HPDE6-E6E7 (cell line): Measurements from ENCODE around the gene FAM237B.
A peak's percentile ranks its signal among the peaks of the same experiment; 100 is the strongest.
"Not testable (repeated sequence)": the region's sequence is repeated elsewhere in the genome, so short reads cannot be mapped to it uniquely, and the experiment has no call there.

Source experiments
- DNase-seq: peaks from one replicate; pipeline ENCODE4 v3.0.0; 2011; ENCODE audit warnings: missing footprints; ENCODE audit errors: extremely low spot score

Gene FAM237B

DNA sequence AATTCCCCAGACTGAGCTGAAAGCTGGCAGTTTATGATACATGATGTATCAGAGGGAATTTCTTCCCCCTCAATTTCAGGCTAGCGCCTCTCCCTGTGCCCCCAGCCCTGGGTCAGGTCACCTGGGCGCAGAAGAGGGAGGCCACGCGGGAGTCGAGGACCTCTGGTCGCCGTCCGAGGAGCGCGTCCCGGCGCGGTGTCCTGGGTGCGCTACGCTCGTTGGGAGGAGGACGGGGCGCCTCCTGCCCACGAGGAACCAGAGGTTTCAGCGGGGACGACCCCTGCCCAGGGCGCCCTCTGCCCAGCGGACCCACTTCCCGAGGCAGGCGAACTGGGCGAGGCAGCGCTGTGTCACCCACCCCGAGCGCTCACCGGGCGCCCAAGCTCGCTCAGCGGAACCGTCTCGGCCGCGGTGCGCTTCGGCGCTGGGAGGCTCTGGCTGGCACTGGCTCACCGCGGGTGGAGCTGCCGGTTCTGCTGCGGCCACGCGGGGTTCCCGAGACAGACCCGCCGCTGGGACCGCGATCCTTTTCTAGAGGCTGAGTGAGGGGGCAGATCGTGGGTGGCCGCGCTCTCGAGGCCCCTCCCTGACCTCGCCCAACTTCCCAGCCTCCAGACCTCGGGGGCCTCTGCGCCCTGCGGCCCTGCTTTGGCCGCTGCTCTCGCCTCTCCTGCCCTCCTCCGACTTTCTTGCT lies at the start of gene FAM237B:
Gene FAM237B (minus strand): TSS at position 504 of the 694 bp plus-strand sequence. CDS start 1,556 bp downstream, outside the sequence.
- DNase-seq: peak; percentile 25

DNA sequence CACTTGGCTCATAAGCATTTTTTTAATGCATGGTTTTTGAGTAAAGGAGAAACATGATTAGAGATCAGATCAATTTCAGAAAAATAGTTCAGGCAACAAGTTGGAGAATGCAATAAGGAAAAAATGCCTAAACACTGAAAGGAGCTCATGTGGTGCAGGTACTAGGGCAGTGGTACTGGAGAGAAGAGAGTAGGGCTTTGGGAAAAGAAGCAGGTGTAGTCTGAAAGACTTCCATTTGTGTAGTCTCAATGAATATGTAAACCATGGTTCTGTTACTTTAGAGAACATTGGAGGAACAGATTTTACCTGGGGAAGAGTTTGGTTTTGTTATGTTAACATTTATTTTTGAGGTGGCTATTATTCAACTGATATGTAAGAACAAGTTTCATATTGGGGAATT lies 30.9 kb upstream of the FAM237B start:
- DNase-seq: no peak

DNA sequence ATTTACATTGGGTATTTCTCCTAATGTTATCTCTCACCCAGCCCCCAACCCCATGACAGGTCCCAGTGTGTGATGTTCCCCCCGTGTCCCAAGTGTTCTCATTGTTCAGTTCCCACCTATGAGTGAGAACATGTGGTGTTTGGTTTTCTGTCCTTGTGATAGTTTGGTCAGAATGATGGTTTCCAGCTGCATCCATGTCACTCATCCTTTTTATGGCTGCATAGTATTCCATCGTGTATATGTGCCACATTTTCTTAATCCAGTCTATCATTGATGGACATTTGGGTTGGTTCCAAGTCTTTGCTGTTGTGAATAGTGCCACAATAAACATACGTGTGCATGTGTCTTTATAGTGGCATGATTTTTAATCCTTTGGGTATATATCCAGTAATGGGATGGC lies 28.9 kb upstream of the FAM237B start:
- DNase-seq: not testable (repeated sequence)

DNA sequence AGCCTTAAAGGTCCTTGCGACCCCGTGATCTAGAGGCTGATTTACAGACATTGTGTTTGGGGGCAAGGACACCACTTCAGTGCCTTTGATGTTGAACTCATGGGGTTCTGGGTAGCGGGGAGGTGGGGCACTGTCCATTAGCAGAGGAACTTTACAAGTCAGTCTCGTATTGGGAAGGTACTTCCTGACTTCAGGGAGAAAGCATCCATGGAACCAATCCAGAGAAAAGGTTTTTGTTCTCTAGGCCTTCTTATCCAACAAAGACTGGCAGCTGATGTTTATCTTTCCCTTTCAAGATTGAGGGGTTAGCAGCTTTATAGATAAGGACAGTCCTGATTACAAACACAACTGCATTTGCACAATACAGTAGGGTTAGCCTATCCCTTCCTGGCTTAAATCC lies 28.2 kb upstream of the FAM237B start:
- DNase-seq: no peak

DNA sequence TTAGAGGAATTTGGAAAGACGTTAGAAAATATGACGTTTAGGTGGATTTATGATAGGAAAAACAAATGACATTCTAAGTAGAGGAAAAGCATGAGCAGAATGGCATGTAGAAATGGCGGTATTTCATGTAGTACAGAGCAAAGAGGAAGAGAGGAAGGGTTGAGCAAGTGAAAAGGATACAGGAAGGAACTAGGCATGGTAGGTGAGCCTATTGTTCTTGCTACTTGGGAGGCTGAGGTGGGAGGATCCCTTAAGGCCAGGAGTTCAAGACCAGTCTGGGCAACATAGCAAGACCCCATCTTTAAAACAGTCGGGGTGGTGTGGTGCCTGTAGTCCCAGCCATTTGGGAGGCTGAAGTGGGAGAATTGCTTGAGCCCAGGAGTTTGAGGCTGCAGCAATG lies 26.7 kb upstream of the FAM237B start:
- no peak for DNase-seq

DNA sequence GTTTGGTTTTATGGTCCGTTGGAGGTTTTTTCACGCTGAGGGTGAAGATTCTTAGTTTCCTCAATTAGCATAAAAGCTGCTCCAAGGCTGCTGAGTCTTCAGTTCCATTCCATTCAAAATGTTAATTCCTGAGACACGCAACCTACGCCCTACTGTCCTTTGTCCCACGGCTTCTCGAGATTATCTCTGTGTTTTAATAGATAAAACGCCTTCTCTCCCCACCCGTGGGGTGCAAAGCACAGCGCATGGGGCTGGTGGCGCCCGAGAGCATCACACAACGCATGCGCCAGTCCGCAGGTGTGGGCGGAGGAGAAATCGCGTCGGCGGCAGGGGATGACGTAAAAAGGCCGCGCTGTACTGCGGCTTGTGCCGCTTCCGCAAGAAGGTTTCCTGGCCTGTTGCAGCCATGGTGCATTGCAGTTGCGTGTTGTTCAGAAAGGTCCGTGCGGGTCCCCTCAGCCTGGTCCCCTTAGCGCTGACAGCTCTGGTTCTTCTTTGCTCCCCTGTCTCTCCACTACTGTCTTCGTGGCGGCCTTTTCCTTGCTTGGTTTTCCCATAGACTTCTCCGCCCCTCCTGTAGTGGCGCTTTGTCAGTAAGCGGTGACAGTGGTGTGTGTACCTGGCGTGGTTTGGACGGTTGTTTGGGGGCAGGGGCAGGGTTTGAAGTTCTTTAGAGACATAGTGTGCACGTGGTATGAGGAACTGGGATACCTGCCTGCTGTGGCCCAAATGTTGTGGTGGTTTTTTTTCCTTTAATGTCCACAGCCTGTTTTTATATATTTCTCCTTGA lies 25.4 kb upstream of the FAM237B start, which contains the start of gene GTPBP10:
Gene GTPBP10 (plus strand): TSS at position 381 of the 790 bp plus-strand sequence. CDS start 26 bp downstream, at position 407.
- peak; percentile 94 for DNase-seq

DNA sequence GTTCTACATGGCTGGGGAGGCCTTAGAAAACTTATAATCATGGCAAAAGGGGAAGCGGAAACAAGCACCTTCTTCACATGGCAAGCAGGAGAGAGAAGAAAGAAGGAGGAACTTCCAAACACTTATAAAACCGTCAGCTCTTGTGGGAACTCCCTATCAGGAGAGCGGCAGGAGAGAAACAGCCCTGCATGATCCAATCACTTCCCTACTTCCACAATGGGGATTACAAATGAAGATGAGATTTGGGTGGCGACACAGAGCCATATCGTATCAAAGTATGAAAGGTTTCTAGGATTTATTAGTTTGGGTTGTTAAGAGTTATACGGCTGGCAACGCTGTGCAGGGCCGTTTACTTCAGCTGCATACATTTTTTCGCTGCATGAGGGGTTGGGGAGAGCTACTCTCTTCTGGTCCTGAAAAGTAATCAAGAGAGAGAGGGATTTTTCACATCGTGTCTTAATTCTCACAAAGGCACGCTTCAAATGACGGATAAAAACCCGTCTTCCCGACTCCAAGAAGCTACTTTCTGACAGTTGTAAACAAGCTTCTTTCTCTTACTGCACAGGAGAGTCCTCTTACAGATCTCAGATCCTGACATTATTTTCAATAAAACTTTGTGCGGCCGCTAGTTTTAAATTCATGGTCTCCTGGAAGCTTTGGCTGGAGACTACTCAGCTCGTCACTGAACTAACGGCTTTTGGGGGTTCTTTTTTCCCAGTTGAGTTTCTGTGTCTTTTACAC lies 24.7 kb upstream of the FAM237B start:
- DNase-seq: no peak

DNA sequence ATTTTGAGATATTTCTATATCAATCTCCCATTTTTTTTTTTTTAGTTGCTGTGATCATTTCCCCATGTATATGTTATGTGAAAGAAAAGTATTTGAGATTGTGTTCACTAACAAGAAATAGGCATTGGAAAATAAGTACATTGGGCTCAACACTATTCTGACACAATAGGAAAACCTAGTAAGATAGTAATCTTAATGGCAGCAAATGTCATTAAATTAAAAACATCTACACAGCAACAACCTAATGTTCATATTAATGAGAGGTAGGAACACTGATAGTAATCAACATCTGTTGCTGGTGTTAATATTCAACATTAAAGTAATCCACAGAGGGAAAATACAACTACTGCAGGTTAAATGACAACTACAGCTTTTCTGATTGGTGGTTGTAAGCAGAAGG lies 23.9 kb upstream of the FAM237B start:
- DNase-seq: no peak

DNA sequence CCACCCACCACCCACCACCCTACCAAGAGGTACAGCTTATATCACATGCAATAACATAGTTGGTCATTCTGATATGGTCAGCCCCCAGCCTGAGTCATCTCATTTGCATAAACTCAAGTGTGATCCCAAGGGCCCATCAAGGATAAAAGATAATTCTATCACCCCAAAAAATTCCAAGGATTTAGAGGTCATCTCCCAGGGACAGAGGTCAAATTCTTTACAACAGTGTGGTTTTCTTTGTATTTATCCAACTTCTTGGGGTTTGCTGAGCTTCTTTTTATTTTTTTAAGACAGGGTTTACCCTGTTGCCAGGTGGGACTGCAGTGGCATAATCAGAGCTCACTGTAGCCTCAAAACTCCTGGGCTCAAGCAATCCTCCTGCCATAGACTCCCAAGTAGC lies 16.0 kb upstream of the FAM237B start:
- no peak for DNase-seq

DNA sequence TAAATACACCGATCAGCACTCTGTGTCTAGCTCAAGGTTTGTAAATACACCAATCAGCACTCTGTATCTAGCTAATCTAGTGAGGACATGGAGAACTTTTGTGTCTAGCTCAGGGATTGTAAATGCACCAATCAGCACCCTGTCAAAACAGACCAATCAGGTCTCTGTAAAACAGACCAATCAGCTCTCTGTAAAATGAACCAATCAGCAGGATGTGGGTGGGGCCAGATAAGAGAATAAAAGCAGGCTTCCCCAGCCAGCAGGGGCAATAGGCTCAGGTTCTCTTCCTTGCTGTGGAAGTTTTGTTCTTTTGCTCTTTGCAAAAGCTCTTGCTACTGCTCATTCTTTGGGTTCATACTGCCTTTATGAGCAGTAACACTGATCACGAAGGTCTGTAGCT lies 13.8 kb upstream of the FAM237B start:
- DNase-seq: not testable (repeated sequence)

DNA sequence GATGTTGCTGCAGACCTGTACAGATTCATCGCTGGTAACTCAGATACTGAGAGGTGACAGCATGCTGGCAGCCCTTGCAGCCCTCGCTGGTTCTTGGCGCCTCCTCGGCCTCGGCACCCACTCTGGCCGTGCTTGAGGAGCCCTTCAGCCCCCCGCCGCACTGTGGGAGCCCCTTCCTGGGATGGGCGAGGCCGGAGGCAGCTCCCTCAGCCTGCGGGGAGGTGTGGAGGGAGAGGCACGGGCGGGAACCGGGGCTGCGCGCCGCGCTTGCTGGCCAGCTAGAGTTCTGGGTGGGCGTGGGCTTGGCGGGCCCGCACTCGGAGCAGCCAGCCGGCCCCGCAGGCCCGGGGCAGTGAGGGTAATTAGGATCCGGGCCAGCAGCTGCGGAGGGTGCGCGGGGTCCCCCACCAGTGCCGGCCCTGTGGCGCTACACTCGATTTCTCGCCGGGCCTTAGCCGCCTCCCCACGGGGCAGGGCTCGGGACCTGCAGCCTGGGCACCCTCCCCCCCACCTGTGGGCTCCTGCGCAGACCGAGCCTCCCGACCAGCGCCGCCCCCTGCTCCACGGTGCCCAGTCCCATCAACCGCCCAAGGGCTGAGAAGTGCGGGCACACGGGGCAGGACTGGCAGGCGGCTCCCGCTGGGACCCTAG lies 13.2 kb upstream of the FAM237B start:
- no peak for DNase-seq

DNA sequence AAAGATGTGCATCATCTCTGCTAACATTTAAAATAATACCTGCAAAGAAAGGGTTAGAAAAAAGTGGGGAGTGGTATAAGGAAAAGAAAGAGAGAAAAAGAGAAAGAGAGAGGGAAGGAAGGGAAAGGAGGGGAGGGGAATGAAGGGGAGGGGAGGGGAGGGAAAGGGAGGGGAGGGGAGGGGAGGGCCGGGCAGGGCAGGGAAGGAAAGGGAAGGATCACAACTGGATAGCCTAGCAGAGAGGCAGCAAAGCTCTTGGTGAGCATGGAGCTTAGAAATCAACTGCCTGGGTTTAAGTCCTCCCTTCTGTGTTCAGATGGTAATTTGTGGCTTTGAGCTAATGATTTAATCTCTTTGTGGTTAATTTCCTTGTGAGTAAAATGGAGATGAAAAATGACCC lies 5.4 kb upstream of the FAM237B start:
- DNase-seq: no peak

DNA sequence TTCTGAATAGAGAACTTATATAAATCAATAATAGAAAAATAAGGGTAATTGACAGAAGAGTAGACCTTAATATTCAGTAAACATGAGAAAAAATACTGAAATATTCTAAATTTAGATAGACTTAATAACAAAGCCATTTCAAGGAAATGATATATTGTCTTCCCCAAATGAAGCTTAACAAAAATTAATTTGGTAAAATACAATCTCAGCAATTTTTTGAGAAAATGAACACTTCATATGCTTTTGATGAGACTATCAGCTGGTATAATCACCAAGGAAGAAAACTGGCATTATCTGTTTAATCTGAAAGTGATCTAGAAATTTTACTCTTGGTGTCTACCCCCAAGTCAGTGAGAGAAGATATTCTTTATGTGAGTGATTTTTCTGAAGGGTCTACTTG lies 1.7 kb upstream of the FAM237B start:
- no peak for DNase-seq

DNA sequence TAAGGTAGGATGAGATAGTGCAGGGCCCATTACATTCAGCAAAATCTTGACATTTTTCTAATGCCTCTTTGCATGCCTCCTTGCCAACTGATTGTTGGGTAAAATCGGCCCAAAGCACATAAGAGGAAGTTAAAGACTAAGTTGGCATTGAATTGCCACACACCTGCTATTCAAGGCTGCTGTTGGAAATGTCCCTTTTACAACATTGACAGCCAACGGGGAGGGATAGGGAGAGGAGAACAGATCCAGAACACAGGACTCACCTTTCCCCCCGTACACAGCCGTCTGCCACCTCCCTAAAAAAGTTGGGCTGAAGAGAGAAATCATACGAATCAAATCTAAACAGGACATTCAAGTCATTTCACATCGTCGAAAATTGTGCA lies 695 bp downstream of the FAM237B start:
- no peak for DNase-seq

DNA sequence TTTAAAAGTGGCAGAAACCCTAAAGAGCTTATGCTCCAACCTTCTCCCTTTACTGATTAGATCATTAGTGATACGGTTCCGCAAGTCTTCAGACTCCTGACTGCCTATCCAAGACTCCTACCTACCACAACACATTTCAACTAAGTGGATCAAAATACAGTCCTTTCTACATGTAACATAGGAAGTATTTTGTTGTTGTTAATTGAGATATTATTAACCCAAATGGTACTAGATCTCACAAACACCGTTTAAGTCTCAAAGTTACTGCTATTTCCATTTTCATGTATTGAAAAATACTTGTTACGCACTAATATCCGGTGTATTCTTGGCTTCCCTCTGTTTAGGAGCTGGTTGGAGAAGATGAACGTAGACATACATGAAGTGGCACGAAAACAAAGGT lies 1.1 kb downstream of the FAM237B start:
- DNase-seq: no peak

DNA sequence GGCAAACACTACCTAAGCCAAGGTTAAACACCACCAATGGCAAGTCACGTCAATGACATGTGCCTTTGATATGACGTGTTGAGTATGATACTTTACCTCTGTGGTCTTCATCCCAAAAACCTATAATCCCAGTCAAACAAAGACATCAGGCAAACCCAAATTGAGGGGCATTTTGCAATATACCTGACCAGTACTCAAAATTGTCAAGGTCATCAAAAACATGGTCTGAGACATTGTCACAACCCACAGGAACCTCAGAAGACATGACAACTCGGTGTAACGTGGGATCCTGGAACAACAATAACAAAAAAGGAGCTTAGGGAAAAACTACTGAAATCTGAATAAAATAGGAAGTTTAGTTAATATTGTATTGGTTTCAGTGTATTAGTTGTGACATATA lies 7.2 kb downstream of the FAM237B start:
- DNase-seq: no peak

DNA sequence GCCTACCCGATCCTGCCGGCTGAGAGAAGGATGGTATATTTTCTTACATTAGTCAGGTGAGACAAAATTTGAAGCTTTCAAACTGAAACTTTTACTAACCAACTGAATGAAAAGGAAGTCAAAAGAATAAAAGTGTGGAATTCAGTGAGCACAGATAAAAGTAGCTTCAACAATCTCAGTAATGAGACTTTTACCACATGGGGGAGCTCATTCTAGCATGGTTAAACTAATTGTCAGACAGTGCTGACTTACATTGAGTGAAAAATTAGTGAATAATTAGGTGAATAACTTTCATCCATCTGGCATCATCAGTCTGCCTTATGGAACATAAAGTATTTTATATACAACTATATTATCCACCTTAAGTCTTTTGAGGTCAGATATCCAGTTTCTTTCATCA lies 8.4 kb downstream of the FAM237B start:
- DNase-seq: peak; percentile 17

DNA sequence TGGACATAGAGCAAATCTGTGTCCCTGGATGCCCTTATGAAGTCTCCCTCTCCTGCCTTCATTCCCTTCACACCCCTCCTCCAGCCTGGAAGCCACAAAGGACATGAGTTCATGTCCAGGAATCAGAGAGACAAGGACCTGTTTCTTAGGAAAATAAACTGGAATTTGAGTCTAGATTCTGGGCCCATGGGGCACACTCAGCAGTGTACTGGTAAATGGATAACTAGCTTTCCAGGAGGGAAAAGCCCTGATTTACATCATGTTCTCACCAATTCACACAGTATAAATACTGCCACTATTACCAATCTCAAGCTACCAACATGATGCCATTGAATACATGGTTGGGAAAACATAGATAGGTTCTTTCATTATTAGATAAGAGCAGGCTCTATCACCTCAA lies 9.9 kb downstream of the FAM237B start:
- DNase-seq: no peak

DNA sequence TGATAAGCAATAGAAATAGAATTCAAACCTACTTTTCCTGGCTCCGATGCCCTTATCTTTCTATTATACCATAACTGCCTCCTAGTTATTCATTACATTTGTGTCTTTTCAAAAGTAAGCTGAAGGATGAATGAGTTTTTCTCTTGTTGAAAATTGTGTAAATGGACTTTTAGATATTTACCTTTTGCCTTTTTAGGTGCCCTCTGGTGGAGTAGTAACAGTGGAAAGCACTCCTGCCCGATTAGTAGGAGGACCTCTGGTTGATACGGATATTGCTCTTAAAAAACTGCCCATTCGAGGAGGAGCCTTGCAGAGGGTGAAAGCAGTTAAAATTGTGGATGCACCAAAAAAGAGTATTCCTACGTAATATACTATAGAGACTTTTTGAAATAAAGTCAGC lies 11.2 kb downstream of the FAM237B start:
- no peak for DNase-seq

DNA sequence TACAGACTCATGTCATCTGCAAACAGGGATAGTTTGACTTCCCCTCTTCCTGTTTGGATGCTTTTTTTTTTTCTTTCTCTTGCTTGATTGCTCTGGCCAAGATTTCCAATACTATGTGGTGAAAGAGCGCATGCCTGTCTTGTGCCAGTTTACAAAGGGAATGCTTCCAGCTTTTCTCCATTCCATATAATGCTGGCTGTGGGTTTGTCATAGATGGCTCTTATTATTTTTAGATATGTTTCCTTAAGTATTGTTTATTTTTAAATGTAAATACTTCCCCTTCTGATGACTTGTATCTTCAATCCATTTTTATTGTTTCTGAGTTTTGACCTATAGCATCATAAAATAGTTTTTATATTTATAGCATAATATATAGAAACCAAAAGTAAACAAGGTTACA lies 17.9 kb downstream of the FAM237B start:
- DNase-seq: no peak

DNA sequence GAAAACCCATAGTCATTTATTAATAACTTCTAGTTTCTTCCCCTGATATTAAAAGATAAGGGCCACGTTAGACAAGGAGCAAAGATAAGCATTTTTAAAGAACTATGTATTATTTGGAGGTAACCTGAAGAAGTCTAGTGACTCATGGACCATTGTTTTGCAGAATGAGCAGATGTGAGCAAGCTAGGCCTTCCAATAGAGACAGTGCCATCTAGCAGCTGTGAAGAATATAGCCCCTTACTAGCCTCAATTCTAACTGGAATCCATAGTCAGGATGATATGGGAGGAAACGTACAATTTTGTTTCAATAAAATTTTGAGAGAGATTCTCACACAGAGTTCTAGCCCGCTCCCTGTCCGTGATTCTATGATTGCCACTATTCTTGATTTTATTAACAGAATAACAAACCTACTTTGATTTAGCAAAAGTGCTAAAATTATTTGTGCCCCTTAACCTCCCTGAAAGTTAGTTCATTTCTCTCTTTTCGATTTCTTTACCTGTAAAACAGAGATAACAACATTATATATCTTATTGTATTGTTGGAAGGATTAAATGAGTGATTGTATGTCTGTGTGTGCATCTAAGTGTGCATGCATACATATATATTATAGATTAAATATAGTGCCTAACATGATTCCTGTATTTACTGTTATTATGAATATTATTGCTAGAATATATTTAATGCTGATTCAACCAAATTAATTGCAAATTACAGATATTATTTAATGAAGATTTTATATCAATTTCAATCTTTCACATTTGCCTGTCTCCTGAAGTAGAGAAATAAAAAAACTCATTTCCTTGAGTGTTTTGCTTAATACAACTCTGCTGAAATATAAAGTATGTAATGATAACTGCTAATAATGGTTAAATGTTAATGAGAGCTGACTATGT lies 22.7 kb downstream of the FAM237B start:
- DNase-seq: peak; percentile 69
